ENCODE measurements around the gene SNX1. TPM values are rescaled to one million over a fixed set of nuclear protein-coding genes. Genes with fewer than 3 reads are reported as not detected.

SNX1 gene
- total RNA-seq, 1 donor from 2014 or later = 142 TPM

- intact Hi-C loops (cut with micrococcal nuclease) = loop anchor here (2.0 to 10.0 kb wide), 7 partner anchors 85 to 1133 kb away; partner anchors contain the start of genes RNU5A-1 and ZNF609
These were observed 66.1 kb downstream of the SNX1 start for GRCh38 chr15:64161688-64162477.

- intact Hi-C loops (cut with micrococcal nuclease) = loop anchor here (2.0 to 10.0 kb wide), 7 partner anchors 84 to 1132 kb away; partner anchors contain the start of genes RNU5A-1 and ZNF609
These were observed 66.7 kb downstream of the SNX1 start for GRCh38 chr15:64162478-64162868.

GRCh38 chr15:64162869-64163658 lies 67.3 kb downstream of the SNX1 start, which contains the start of gene PPIB:
PPIB (minus strand) TSS chr15:64163022; CDS start chr15:64162986, 36 bp downstream.
- intact Hi-C loops (cut with micrococcal nuclease) = loop anchor here (1.0 to 10.0 kb wide), 15 partner anchors 10 to 1132 kb away; partner anchors contain the start of genes APH1B, CSNK1G1, PCLAF and RNU5A-1

- intact Hi-C loops (cut with micrococcal nuclease) = loop anchor here (1.0 to 10.0 kb wide), 15 partner anchors 11 to 1131 kb away; partner anchors contain the start of genes APH1B, CSNK1G1, PCLAF and RNU5A-1
These were observed 68.0 kb downstream of the SNX1 start for GRCh38 chr15:64163659-64164362.

GRCh38 chr15:64164436-64164835 lies 68.7 kb downstream of the SNX1 start:
- intact Hi-C loops (cut with micrococcal nuclease) = loop anchor here (5.0 to 10.0 kb wide), 5 partner anchors 298 to 1130 kb away; partner anchors contain the start of genes RNU5A-1 and ZNF609

- intact Hi-C loops (cut with micrococcal nuclease) = loop anchor here (10.0 kb wide), 1 partner anchor 1129 kb away; the partner anchor contains the start of gene RNU5A-1
These were observed 70.5 kb downstream of the SNX1 start for GRCh38 chr15:64166102-64166890.

GRCh38 chr15:64180235-64180824 lies 84.5 kb downstream of the SNX1 start:
- intact Hi-C loops (cut with micrococcal nuclease) = no loop called here

GRCh38 chr15:64182859-64183370 lies 87.1 kb downstream of the SNX1 start:
- intact Hi-C loops (cut with micrococcal nuclease) = no loop called here

- intact Hi-C loops (cut with micrococcal nuclease) = no loop called here
These were observed 89.5 kb downstream of the SNX1 start for GRCh38 chr15:64185146-64185911.

GRCh38 chr15:64187396-64188191 lies 91.8 kb downstream of the SNX1 start:
- intact Hi-C loops (cut with micrococcal nuclease) = loop anchor here (2.0 kb wide), 1 partner anchor 59 kb away; no protein-coding TSS in a partner anchor

Other genes with a start within 250 kb of the SNX1 start
- 21.5 and 23.0 TPM in 2 replicates for gene DAPK2, start 49.5 kb upstream of the SNX1 start, total RNA-seq
- 58.7 and 64.2 TPM in 2 replicates for gene CIAO2A, start 2.1 kb upstream of the SNX1 start, total RNA-seq
- 0.37 and 0.51 TPM in 2 replicates for gene SNX22, start 55.7 kb downstream of the SNX1 start, total RNA-seq
- gene PPIB, start 67.0 kb downstream of the SNX1 start, total RNA-seq = 541 and 558 TPM in 2 replicates

Data from T-helper 1 cell treated with Interleukin-12 subunit alpha and Interleukin-12 subunit beta and Interleukin-4 antibody, amounts not matched to agents 30 ng/mL and 1 ng/mL, for 36 hours (primary cell).